LNCaP clone FGC (cell line): Measurements from ENCODE around the gene JADE2.

Experiments
- DNase-seq: peaks from one replicate; pipeline ENCODE4 v3.0.0-alpha.2; 2011; ENCODE audit warnings: low read depth
- H3K4me3 ChIP-seq: 2 replicates; pipeline ENCODE4 v1.5.1; 2011; ENCODE audit warnings: mild to moderate bottlenecking, low read depth, low read length, control low read depth
- TF ChIP-seq, protein P1 (sequence below): IDR thresholded peaks from 2 replicates; pipeline ENCODE4 v1.5.1; 2012; ENCODE audit warnings: mild to moderate bottlenecking; ENCODE audit not compliant: control insufficient read depth, insufficient read depth; ENCODE audit errors: extremely low read depth

Gene JADE2

DNA sequence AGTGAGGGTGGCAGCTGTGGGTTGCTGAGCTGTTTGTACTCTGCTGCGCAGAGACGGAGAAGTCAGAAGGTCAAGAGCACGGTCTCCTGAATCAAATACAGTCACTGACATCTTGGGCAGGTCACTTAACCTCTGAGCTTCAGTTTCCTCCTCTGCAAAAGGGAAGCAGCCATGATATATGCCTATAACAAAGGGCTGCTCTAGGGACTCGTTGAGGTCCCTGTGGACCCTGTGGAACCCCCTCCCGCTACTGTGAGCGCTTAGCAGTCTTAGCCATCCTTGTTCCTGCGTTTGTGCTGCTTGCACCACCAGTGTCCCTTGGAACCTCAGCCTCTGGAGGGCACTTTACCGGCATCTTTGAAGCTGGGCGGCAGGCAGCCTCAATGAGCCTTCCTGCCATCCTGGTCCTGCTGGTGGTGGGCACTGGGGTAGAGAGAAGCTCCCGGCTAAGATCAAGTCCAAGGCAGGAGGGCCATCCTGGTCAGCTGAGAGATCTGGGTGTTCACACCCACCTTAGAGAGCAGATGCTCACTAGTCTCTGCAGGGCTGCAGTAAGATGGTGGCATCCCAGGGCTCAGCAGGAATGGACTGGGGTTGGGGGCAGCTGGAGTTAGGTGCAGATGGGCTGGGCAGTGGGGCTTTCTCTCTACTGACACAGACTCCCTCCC is 8.7 kb downstream of the JADE2 start:
- no peak overlapping the region for H3K4me3 ChIP-seq
- TF ChIP-seq, protein P1, sequence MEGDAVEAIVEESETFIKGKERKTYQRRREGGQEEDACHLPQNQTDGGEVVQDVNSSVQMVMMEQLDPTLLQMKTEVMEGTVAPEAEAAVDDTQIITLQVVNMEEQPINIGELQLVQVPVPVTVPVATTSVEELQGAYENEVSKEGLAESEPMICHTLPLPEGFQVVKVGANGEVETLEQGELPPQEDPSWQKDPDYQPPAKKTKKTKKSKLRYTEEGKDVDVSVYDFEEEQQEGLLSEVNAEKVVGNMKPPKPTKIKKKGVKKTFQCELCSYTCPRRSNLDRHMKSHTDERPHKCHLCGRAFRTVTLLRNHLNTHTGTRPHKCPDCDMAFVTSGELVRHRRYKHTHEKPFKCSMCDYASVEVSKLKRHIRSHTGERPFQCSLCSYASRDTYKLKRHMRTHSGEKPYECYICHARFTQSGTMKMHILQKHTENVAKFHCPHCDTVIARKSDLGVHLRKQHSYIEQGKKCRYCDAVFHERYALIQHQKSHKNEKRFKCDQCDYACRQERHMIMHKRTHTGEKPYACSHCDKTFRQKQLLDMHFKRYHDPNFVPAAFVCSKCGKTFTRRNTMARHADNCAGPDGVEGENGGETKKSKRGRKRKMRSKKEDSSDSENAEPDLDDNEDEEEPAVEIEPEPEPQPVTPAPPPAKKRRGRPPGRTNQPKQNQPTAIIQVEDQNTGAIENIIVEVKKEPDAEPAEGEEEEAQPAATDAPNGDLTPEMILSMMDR, result no peak
- no peak for DNase-seq

GRCh38 chr5:134534726-134535110 is 9.2 kb downstream of the JADE2 start:
- DNase-seq, result no peak
- TF ChIP-seq, protein P1, result no peak
- H3K4me3 ChIP-seq, result no peak overlapping the region

GRCh38 chr5:134536876-134537275 is 11.4 kb downstream of the JADE2 start:
- no peak for DNase-seq
- TF ChIP-seq, protein P1, result no peak
- no peak overlapping the region for H3K4me3 ChIP-seq

DNA sequence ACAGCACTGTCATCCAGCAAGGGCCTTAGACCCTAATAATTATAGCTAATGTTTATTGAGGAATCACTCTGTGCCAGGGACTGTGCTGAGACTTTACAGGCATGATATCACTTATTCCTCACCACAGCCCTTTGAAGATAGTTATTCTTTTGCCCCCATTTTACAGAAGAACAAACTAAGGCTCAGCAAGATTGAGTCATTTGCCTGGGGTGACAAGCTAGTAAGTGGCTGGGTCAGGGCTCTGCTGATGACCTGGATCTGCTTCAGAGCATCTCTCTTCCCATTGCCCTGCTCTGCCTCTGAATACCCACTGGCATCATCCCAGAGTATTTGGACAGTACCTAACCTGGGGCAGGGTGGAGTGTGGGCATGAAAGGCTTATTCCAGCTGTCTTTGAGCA is 11.8 kb downstream of the JADE2 start:
- no peak for DNase-seq
- H3K4me3 ChIP-seq, result no peak overlapping the region

GRCh38 chr5:134538296-134538695 is 12.8 kb downstream of the JADE2 start:
- TF ChIP-seq, protein P1, result no peak

More for the DNA sequence above, 11.8 kb downstream of the JADE2 start:
- TF ChIP-seq, protein P1, result no peak

GRCh38 chr5:134539732-134540131 is 14.3 kb downstream of the JADE2 start:
- no peak for DNase-seq
- no peak overlapping the region for H3K4me3 ChIP-seq
- TF ChIP-seq, protein P1, result no peak

More at GRCh38 chr5:134538296-134538695, 12.8 kb downstream of the JADE2 start:
- DNase-seq, result no peak
- no peak overlapping the region for H3K4me3 ChIP-seq
